Psoas muscle (tissue), 8 donors: Measurements from ENCODE around the gene FGD5. TPM values are rescaled to one million over a fixed set of nuclear protein-coding genes. Genes with fewer than 3 reads are reported as not detected.
A peak's percentile ranks its signal among the peaks of the same experiment; 100 is the strongest.

Source experiments
- ATAC-seq, 4 donors: fragments of 200-7000 bp; cut with Tn5 transposase; one replicate each; pipeline ENCODE4 v1.9.1; 2020; ENCODE audit warnings: moderate library complexity in 3 of 4, mild to moderate bottlenecking in 2 of 4
- DNase-seq, 2 donors: peaks; one replicate each; pipeline ENCODE4 v3.0.0-alpha.2; 2020
- H3K27ac ChIP-seq: fragments of 200-600 bp; one replicate; pipeline ENCODE4 v1.8.0; 2022
- H3K27me3 ChIP-seq, 3 donors: fragments of 200-600 bp in 1 of 3; one replicate each; pipeline versions ENCODE4 v1.6.1 to v1.8.0; 2013 to 2022; ENCODE audit warnings: low read length in 2 of 3, mild to moderate bottlenecking in 2 of 3, moderate library complexity in 1 of 3; ENCODE audit not compliant: insufficient read depth in 3 of 3
- H3K36me3 ChIP-seq, 2 donors: fragments of 200-600 bp in 1 of 2; one replicate each; pipeline versions ENCODE4 v1.6.1 to v1.8.0; 2013 to 2022; ENCODE audit warnings: low read depth in 1 of 2, mild to moderate bottlenecking in 1 of 2, moderate library complexity in 1 of 2; ENCODE audit not compliant: insufficient read depth in 1 of 2
- H3K4me1 ChIP-seq: fragments of 200-600 bp; one replicate; pipeline ENCODE4 v1.8.0; 2022
- H3K4me3 ChIP-seq: fragments of 200-600 bp; one replicate; pipeline ENCODE4 v1.8.0; 2022; ENCODE audit warnings: mild to moderate bottlenecking
- H3K9me3 ChIP-seq: fragments of 200-600 bp; one replicate; pipeline ENCODE4 v1.8.0; 2022
- CTCF ChIP-seq: fragments of 200-600 bp; IDR thresholded peaks from one replicate; pipeline ENCODE4 v1.8.0; 2022; ENCODE audit warnings: antibody characterized with exemption
- WGBS, 3 donors: extraction: QIAGEN DNeasy Blood & Tissue Kit; methylation state at CpG; one replicate each; pipeline versions ENCODE4 v1.1.6 to v1.1.7; 2013; 5-methylcytosine and 5-hydroxymethylcytosine counted together
- intact Hi-C, 2 donors: fragments of 100-400 bp; cut with DNase I; formaldehyde crosslinking; loops; one replicate each; pipeline versions ENCODE4 v1.11.0 to v1.14.2; 2022
- polyA plus RNA-seq, 3 donors: library from polyadenylated mRNA; stranded (reverse); fragments of 200-250 nt; gene quantifications; one replicate each; pipeline ENCODE4 v1.2.3, GENCODE V29; 2013
- total RNA-seq, 4 donors: library from RNA; stranded (reverse); fragmentation: NEBNext Ultra II Directional in 2 of 4; extraction: Animal tissue kit (Norgen Biotek cat#: 25700) in 2 of 4; gene quantifications; one replicate each; pipeline versions ENCODE4 v1.2.1 to v1.2.4, GENCODE V29; 2021 to 2023
- donor health status: healthy with polysubstance abuse.
- donor health status: DM: no; HTN: no; CAD: no; lungs with moderate emphysema.
- donor health status: Bipolar disorder and iron deficiency.
- donor health status: healthy.
- donor health status: DM: yes; HTN: yes; CAD: no.
- donor health status: DM: no; HTN: no; CAD: no.
- donor health status: DM: no; HTN: no; CAD: no.
- donor health status: DM: yes; HTN: yes; CAD: no.

Gene FGD5
- total and polyA plus RNA-seq, 7 donors: 3.6 to 14.6 (median 6.4) TPM

GRCh38 chr3:14849638-14850230 lies 31.0 kb downstream of the FGD5 start:
- WGBS, 3 donors: 26 to 41% (median 30%) methylated on average over 5 of the region's 5 CpGs
- no peaks in the 10 kb centered on the region for H3K4me1 ChIP-seq

GRCh38 chr3:14852058-14852594 lies 33.4 kb downstream of the FGD5 start:
- Histone ChIP-seq H3K36me3 (no peaks in the 10 kb centered on the region), H3K27ac (no peak overlapping the region), H3K4me1 (no peaks in the 10 kb centered on the region), H3K27me3 (peaks cover 0 to 6% (median 0%) of the 10 kb centered on the region in 3 donors), H3K9me3 (peaks cover 4% of the 10 kb centered on the region), H3K4me3 (no peak overlapping the region)
- DNase-seq (no peak), ATAC-seq (no peak)
- 84 to 93% (median 86%) methylated on average over 5 of the region's 5 CpGs for WGBS, 3 donors
- no peak for TF ChIP-seq CTCF
- intact Hi-C loops: no loop called here

More at GRCh38 chr3:14849638-14850230, 31.0 kb downstream of the FGD5 start:
- ATAC-seq (no peak), DNase-seq (no peak)
- Histone ChIP-seq H3K27me3 (peaks cover 0 to 6% (median 4%) of the 10 kb centered on the region in 3 donors), H3K4me3 (no peak overlapping the region), H3K27ac (no peak overlapping the region), H3K9me3 (no peaks in the 10 kb centered on the region), H3K36me3 (no peaks in the 10 kb centered on the region)
- intact Hi-C loops: no loop called here
- TF ChIP-seq CTCF: no peak

GRCh38 chr3:14852717-14853116 lies 34.0 kb downstream of the FGD5 start:
- Histone ChIP-seq H3K36me3 (no peaks in the 10 kb centered on the region), H3K9me3 (peaks cover 4% of the 10 kb centered on the region), H3K27ac (no peak overlapping the region), H3K4me1 (no peaks in the 10 kb centered on the region), H3K27me3 (peaks cover 0 to 6% (median 3%) of the 10 kb centered on the region in 3 donors), H3K4me3 (no peak overlapping the region)
- WGBS, 3 donors: 39 to 51% (median 50%) methylated on average over 10 of the region's 10 CpGs
- peak in 1 of 4 donors; percentile 39 for ATAC-seq
- no peak for DNase-seq
- no peak for TF ChIP-seq CTCF
- intact Hi-C loops: no loop called here

- H3K36me3 ChIP-seq: no peaks in the 10 kb centered on the region
- H3K27ac ChIP-seq: no peak overlapping the region
- ATAC-seq (peak in 2 of 4 donors; percentile 53 to 63), DNase-seq (no peak)
- H3K9me3 ChIP-seq: peaks cover 4% of the 10 kb centered on the region
- TF ChIP-seq CTCF: no peak
- intact Hi-C loops: no loop called here
- 19 to 25% (median 22%) methylated on average over 14 to 15 of the region's 15 CpGs for WGBS, 3 donors
- H3K4me1 ChIP-seq: no peaks in the 10 kb centered on the region
- no peak overlapping the region for H3K4me3 ChIP-seq
- peaks cover 0 to 6% (median 3%) of the 10 kb centered on the region in 3 donors for H3K27me3 ChIP-seq
These were observed 34.6 kb downstream of the FGD5 start for GRCh38 chr3:14853271-14853951.
